K562 (cell line): ENCODE data around the gene RHOA. TPM values are rescaled to one million over a fixed set of nuclear protein-coding genes. Genes with fewer than 3 reads are reported as not detected.

ENCODE experiments used
- ATF1 ChIP-seq, 2 experiments: fragments of 450-650 bp in 1 of 2; IDR thresholded peaks; 2 replicates each; pipeline ENCODE4 v1.6.1; 2016; ENCODE audit warnings: missing compliant biosample characterization in 1 of 2, missing genetic modification characterization in 1 of 2
- ELF2 ChIP-seq: fragments of 250-450 bp; sonication (Bioruptor Pico); IDR thresholded peaks from 2 replicates; pipeline ENCODE4 v1.5.0; 2021; ENCODE audit warnings: mild to moderate bottlenecking
- FIP1L1 ChIP-seq: fragments of 200-400 bp; formaldehyde crosslinking; IDR thresholded peaks from 2 replicates; pipeline ENCODE4 v1.6.1; 2018; ENCODE audit warnings: mild to moderate bottlenecking, low read depth, low read length; ENCODE audit not compliant: poor library complexity, severe bottlenecking
- GATAD2A ChIP-seq: fragments of 450-650 bp; IDR thresholded peaks from 2 replicates; pipeline ENCODE4 v1.6.1; 2017
- JUNB ChIP-seq: fragments of 450-650 bp; formaldehyde crosslinking; conservative IDR thresholded peaks from 2 replicates; pipeline ENCODE4 v1.4.0; 2020; ENCODE audit warnings: mild to moderate bottlenecking
- POLR2A ChIP-seq: fragments of 450-650 bp; conservative IDR thresholded peaks from 2 replicates; pipeline ENCODE4 v1.6.1; 2016
- SMC3 ChIP-seq: conservative IDR thresholded peaks from 2 replicates; pipeline ENCODE4 v1.6.1; 2011; ENCODE audit warnings: low read depth, low read length, improper control_type of control experiment; ENCODE audit not compliant: insufficient read depth
- SNRNP70 ChIP-seq: fragments of 200-400 bp; formaldehyde crosslinking; optimal IDR thresholded peaks from 2 replicates; pipeline ENCODE3; 2017; ENCODE audit warnings: low read depth, low read length
- SRSF3 ChIP-seq: fragments of 200-400 bp; formaldehyde crosslinking; IDR thresholded peaks from 2 replicates; pipeline ENCODE4 v1.6.1; 2016; ENCODE audit warnings: mild to moderate bottlenecking, low read length, moderate library complexity; ENCODE audit not compliant: insufficient read depth
- SUPT5H ChIP-seq: fragments of 450-650 bp; IDR thresholded peaks from 2 replicates; pipeline ENCODE4 v1.6.1; 2016
- U2AF2 ChIP-seq: fragments of 200-400 bp; formaldehyde crosslinking; optimal IDR thresholded peaks from 2 replicates; pipeline ENCODE3; 2017; ENCODE audit warnings: low read depth, mild to moderate bottlenecking, low read length
- ZC3H11A ChIP-seq: IDR thresholded peaks from 2 replicates; pipeline ENCODE4 v1.6.1; 2012; ENCODE audit warnings: low read depth, low read length, improper control_type of control experiment
- ZKSCAN3 ChIP-seq: fragments of 250-450 bp; sonication (Bioruptor Pico); IDR thresholded peaks from 2 replicates; pipeline ENCODE4 v1.4.0; 2020
- polyA plus RNA-seq, 8 experiments: library from polyadenylated mRNA; depleted of rRNA in 4 of 8; stranded (reverse) in 5 of 8; unstranded in 3 of 8; fragments of >200 nt; fragmentation: Nextera tagmentation in 2 of 8; fragmentation: Illumina TruSeq in 1 of 8; extraction: Ambion mirVana in 2 of 8; extraction: Trizol in 1 of 8; gene quantifications; 2 replicates each; pipeline versions ENCODE4 v1.2.1 to v1.2.3, GENCODE V29; 2011 to 2014; ENCODE audit warnings: inconsistent platforms in 1 of 8, missing spikeins in 1 of 8
- total RNA-seq, 7 experiments: library from RNA; depleted of rRNA in 6 of 7; stranded (reverse); fragments of >200 nt in 6 of 7; fragmentation: Illumina TruSeq in 2 of 7; extraction: Trizol in 2 of 7; gene quantifications; 2 replicates each; pipeline versions ENCODE4 v1.2.1 to v1.2.3, GENCODE V29; 2011 to 2021; ENCODE audit warnings: low replicate concordance in 1 of 7
- TF ChIP-seq, protein P1 (sequence below), 2 experiments: fragments of 250-450 bp in 1 of 2; fragments of 450-650 bp in 1 of 2; sonication (Bioruptor Pico) in 1 of 2; IDR thresholded peaks; 2 replicates each; pipeline versions ENCODE4 v1.6.1 to v1.8.0; 2016 to 2021; ENCODE audit warnings: mild to moderate bottlenecking in 2 of 2, moderate library complexity in 2 of 2, missing compliant biosample characterization in 1 of 2, missing genetic modification characterization in 1 of 2
- TF ChIP-seq, protein P2 (sequence below): fragments of 250-450 bp; sonication (Bioruptor Pico); IDR thresholded peaks from 2 replicates; pipeline ENCODE4 v1.4.0; 2020
- TF ChIP-seq, protein P3 (sequence below), 2 experiments: fragments of 450-650 bp; IDR thresholded peaks; 2 replicates each; pipeline ENCODE4 v1.6.1; 2018; ENCODE audit warnings: mild to moderate bottlenecking in 2 of 2, low read depth in 1 of 2; ENCODE audit not compliant: partially characterized antibody in 2 of 2
- TF ChIP-seq, protein P4 (sequence below): fragments of 150-350 bp; IDR thresholded peaks from 2 replicates; pipeline ENCODE4 v1.6.1; 2014; ENCODE audit warnings: low read depth, mild to moderate bottlenecking, low read length, borderline replicate concordance
- TF ChIP-seq, protein P5 (sequence below): fragments of 250-450 bp; sonication (Bioruptor Pico); IDR thresholded peaks from 2 replicates; pipeline ENCODE4 v1.8.0; 2021; ENCODE audit warnings: borderline replicate concordance, mild to moderate bottlenecking, moderate library complexity; ENCODE audit not compliant: poor library complexity, severe bottlenecking

RHOA gene
- total and polyA plus RNA-seq, 9 of the 15 experiments (the other 6 are each of a cell fraction or from before 2014, with no cell fraction given): 136 to 540 (median 236) TPM

DNA sequence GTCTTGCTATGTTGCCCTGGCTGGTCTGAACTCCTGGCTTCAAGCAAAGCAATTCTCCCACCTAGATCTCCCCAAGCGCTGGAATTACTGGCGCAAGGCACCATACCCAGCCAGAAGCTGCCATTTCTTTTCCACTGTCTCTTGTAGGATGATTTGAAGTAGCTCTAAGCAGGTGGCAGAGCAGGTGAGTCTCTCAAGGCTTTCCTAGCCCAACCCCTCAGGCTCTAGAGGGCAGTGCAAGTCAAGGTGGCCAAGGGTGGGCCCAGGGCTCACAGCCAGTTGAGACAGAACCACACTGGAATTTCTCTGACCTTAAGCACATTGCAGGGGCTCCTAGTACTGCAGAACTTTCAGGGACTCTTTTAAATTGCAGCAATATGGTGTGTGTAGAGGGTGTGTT is 42.7 kb upstream of the RHOA start (continued):
- TF ChIP-seq, protein P1, sequence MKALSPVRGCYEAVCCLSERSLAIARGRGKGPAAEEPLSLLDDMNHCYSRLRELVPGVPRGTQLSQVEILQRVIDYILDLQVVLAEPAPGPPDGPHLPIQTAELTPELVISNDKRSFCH (CRISPR knock-in tag; IDR thresholded peaks at IDR 0.05): no peak
- TF ChIP-seq, protein P1 (tag; IDR thresholded peaks at IDR 0.05): no peak
- TF ChIP-seq SUPT5H (no peak), FIP1L1 (no peak), SRSF3 (no peak), ZKSCAN3 (CRISPR knock-in tag) (no peak), U2AF2 (no peak), SNRNP70 (no peak), SMC3 (0 out of 2 replicates have a peak, but pooled peaks have one; percentile 16), ZC3H11A (no peak), GATAD2A (no peak), JUNB (CRISPR knock-in tag) (no peak), POLR2A (no peak), ATF1 (CRISPR knock-in tag; IDR thresholded peaks at IDR 0.05) (no peak), ATF1 (tag; IDR thresholded peaks at IDR 0.05) (no peak), ELF2 (no peak)
- TF ChIP-seq, protein P2, sequence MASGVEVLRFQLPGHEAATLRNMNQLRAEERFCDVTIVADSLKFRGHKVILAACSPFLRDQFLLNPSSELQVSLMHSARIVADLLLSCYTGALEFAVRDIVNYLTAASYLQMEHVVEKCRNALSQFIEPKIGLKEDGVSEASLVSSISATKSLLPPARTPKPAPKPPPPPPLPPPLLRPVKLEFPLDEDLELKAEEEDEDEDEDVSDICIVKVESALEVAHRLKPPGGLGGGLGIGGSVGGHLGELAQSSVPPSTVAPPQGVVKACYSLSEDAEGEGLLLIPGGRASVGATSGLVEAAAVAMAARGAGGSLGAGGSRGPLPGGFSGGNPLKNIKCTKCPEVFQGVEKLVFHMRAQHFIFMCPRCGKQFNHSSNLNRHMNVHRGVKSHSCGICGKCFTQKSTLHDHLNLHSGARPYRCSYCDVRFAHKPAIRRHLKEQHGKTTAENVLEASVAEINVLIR (CRISPR knock-in tag): no peak
- TF ChIP-seq, protein P3, sequence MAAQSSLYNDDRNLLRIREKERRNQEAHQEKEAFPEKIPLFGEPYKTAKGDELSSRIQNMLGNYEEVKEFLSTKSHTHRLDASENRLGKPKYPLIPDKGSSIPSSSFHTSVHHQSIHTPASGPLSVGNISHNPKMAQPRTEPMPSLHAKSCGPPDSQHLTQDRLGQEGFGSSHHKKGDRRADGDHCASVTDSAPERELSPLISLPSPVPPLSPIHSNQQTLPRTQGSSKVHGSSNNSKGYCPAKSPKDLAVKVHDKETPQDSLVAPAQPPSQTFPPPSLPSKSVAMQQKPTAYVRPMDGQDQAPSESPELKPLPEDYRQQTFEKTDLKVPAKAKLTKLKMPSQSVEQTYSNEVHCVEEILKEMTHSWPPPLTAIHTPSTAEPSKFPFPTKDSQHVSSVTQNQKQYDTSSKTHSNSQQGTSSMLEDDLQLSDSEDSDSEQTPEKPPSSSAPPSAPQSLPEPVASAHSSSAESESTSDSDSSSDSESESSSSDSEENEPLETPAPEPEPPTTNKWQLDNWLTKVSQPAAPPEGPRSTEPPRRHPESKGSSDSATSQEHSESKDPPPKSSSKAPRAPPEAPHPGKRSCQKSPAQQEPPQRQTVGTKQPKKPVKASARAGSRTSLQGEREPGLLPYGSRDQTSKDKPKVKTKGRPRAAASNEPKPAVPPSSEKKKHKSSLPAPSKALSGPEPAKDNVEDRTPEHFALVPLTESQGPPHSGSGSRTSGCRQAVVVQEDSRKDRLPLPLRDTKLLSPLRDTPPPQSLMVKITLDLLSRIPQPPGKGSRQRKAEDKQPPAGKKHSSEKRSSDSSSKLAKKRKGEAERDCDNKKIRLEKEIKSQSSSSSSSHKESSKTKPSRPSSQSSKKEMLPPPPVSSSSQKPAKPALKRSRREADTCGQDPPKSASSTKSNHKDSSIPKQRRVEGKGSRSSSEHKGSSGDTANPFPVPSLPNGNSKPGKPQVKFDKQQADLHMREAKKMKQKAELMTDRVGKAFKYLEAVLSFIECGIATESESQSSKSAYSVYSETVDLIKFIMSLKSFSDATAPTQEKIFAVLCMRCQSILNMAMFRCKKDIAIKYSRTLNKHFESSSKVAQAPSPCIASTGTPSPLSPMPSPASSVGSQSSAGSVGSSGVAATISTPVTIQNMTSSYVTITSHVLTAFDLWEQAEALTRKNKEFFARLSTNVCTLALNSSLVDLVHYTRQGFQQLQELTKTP (IDR thresholded peaks at IDR 0.05; ENCODE audit: low read depth in 1 of 2, partially characterized antibody in 2 of 2): no peak
- TF ChIP-seq, protein P4, sequence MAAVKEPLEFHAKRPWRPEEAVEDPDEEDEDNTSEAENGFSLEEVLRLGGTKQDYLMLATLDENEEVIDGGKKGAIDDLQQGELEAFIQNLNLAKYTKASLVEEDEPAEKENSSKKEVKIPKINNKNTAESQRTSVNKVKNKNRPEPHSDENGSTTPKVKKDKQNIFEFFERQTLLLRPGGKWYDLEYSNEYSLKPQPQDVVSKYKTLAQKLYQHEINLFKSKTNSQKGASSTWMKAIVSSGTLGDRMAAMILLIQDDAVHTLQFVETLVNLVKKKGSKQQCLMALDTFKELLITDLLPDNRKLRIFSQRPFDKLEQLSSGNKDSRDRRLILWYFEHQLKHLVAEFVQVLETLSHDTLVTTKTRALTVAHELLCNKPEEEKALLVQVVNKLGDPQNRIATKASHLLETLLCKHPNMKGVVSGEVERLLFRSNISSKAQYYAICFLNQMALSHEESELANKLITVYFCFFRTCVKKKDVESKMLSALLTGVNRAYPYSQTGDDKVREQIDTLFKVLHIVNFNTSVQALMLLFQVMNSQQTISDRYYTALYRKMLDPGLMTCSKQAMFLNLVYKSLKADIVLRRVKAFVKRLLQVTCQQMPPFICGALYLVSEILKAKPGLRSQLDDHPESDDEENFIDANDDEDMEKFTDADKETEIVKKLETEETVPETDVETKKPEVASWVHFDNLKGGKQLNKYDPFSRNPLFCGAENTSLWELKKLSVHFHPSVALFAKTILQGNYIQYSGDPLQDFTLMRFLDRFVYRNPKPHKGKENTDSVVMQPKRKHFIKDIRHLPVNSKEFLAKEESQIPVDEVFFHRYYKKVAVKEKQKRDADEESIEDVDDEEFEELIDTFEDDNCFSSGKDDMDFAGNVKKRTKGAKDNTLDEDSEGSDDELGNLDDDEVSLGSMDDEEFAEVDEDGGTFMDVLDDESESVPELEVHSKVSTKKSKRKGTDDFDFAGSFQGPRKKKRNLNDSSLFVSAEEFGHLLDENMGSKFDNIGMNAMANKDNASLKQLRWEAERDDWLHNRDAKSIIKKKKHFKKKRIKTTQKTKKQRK: no peak
- TF ChIP-seq, protein P5, sequence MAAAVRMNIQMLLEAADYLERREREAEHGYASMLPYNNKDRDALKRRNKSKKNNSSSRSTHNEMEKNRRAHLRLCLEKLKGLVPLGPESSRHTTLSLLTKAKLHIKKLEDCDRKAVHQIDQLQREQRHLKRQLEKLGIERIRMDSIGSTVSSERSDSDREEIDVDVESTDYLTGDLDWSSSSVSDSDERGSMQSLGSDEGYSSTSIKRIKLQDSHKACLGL: no peak
